NCI-H524 (cell line): ENCODE data around the gene ITPR1.

Experiments
- DNase-seq, 2 experiments: peaks; one replicate each; lab custom pipeline; 2025; lab: John Stamatoyannopoulos, UW

Gene ITPR1

GRCh38 chr3:4533489-4534443 lies 40.6 kb downstream of the ITPR1 start:
- peak; percentile 87 to 95 for DNase-seq

- DNase-seq, result no peak
Observed at GRCh38 chr3:4534906-4535305, 41.8 kb downstream of the ITPR1 start.

GRCh38 chr3:4536260-4536659 lies 43.1 kb downstream of the ITPR1 start:
- no peak for DNase-seq

- DNase-seq, result no peak
Observed at GRCh38 chr3:4540267-4540666, 47.1 kb downstream of the ITPR1 start.

GRCh38 chr3:4543110-4543509 lies 50.0 kb downstream of the ITPR1 start:
- DNase-seq, result no peak

GRCh38 chr3:4546346-4547178 lies 53.4 kb downstream of the ITPR1 start:
- DNase-seq, result no peak

GRCh38 chr3:4547799-4548198 lies 54.7 kb downstream of the ITPR1 start:
- DNase-seq, result no peak

- DNase-seq, result no peak
Observed at GRCh38 chr3:4548356-4548755, 55.2 kb downstream of the ITPR1 start.

- no peak for DNase-seq
Observed at GRCh38 chr3:4548780-4549179, 55.6 kb downstream of the ITPR1 start.

GRCh38 chr3:4549896-4550295 lies 56.7 kb downstream of the ITPR1 start:
- DNase-seq, result no peak

- DNase-seq, result no peak
Observed at GRCh38 chr3:4551051-4551711, 58.0 kb downstream of the ITPR1 start.

GRCh38 chr3:4551794-4552442 lies 58.8 kb downstream of the ITPR1 start:
- no peak for DNase-seq

GRCh38 chr3:4552811-4553210 lies 59.7 kb downstream of the ITPR1 start:
- DNase-seq, result no peak

- no peak for DNase-seq
Observed at GRCh38 chr3:4561661-4562060, 68.5 kb downstream of the ITPR1 start.

GRCh38 chr3:4562595-4562994 lies 69.4 kb downstream of the ITPR1 start:
- DNase-seq, result no peak

GRCh38 chr3:4564270-4564669 lies 71.1 kb downstream of the ITPR1 start:
- no peak for DNase-seq

GRCh38 chr3:4564928-4565586 lies 71.9 kb downstream of the ITPR1 start:
- DNase-seq, result no peak

- no peak for DNase-seq
Observed at GRCh38 chr3:4565809-4566501, 72.8 kb downstream of the ITPR1 start.

GRCh38 chr3:4568841-4569240 lies 75.7 kb downstream of the ITPR1 start:
- no peak for DNase-seq

- no peak for DNase-seq
Observed at GRCh38 chr3:4570840-4571621, 77.9 kb downstream of the ITPR1 start.
